WTC11 (cell line): ENCODE results near the gene GPR148.

Experiments used
- ATF6 ChIP-seq: sonication (generic); formaldehyde crosslinking; IDR thresholded peaks from 2 replicates; pipeline ENCODE4 v1.8.1; 2023; ENCODE audit warnings: mild to moderate bottlenecking, missing genetic modification reagents
- CBFB ChIP-seq: sonication (generic); formaldehyde crosslinking; IDR thresholded peaks from 2 replicates; pipeline ENCODE4 v1.8.1; 2022; ENCODE audit warnings: mild to moderate bottlenecking, low read depth, missing genetic modification reagents
- CTCF ChIP-seq: fragments of 200-600 bp; IDR thresholded peaks from 2 replicates; pipeline ENCODE4 v1.8.0; 2022; ENCODE audit warnings: antibody characterized with exemption
- ETV6 ChIP-seq: sonication (generic); formaldehyde crosslinking; IDR thresholded peaks from 2 replicates; pipeline ENCODE4 v1.8.1; 2022; ENCODE audit warnings: mild to moderate bottlenecking, missing genetic modification reagents
- FOXJ3 ChIP-seq: sonication (generic); formaldehyde crosslinking; IDR thresholded peaks from 2 replicates; pipeline ENCODE4 v1.9.0; 2021; ENCODE audit warnings: missing genetic modification reagents, mild to moderate bottlenecking, borderline replicate concordance
- JAZF1 ChIP-seq: fragments of 250-450 bp; sonication (Bioruptor Pico); IDR thresholded peaks from 2 replicates; pipeline ENCODE4 v1.9.0; 2021; ENCODE audit warnings: moderate library complexity, mild to moderate bottlenecking, inconsistent platforms
- MAX ChIP-seq: sonication (generic); formaldehyde crosslinking; IDR thresholded peaks from 2 replicates; pipeline ENCODE4 v1.8.0; 2022; ENCODE audit warnings: mild to moderate bottlenecking, missing genetic modification reagents
- NFYB ChIP-seq: sonication (generic); formaldehyde crosslinking; conservative IDR thresholded peaks from 2 replicates; pipeline ENCODE4 v1.8.0; 2022; ENCODE audit warnings: low read depth, missing genetic modification reagents
- RORB ChIP-seq: fragments of 250-450 bp; sonication (Bioruptor Pico); IDR thresholded peaks from 2 replicates; pipeline ENCODE4 v1.9.0; 2021; ENCODE audit warnings: mild to moderate bottlenecking
- TCF7 ChIP-seq: sonication (generic); formaldehyde crosslinking; IDR thresholded peaks from 2 replicates; pipeline ENCODE4 v1.8.0; 2022; ENCODE audit warnings: mild to moderate bottlenecking, low read depth, missing genetic modification reagents, moderate library complexity

- TF ChIP-seq FOXJ3 (CRISPR knock-in tag) (no peak), CTCF (no peak), CBFB (CRISPR knock-in tag) (no peak), NFYB (CRISPR knock-in tag) (no peak), TCF7 (no peak), ATF6 (CRISPR knock-in tag) (no peak), RORB (no peak), ETV6 (CRISPR knock-in tag) (no peak), JAZF1 (no peak), MAX (no peak)
These were observed 6.3 kb downstream of the GPR148 start for GRCh38 chr2:130735200-130735599.
